Skeletal muscle tissue (tissue), 4 donors: Measurements from ENCODE around the gene TAP2. TPM values are rescaled to one million over a fixed set of nuclear protein-coding genes. Genes with fewer than 3 reads are reported as not detected.

ENCODE experiments used
- H3K27ac ChIP-seq: one replicate; pipeline ENCODE4 v1.7.0; 2013; ENCODE audit warnings: mild to moderate bottlenecking, low read depth, low read length, inconsistent platforms
- H3K27me3 ChIP-seq, 3 donors: one replicate each; pipeline ENCODE4 v1.7.0; 2013; ENCODE audit warnings: low read length in 3 of 3; ENCODE audit not compliant: control insufficient read depth in 3 of 3, insufficient read depth in 3 of 3
- H3K36me3 ChIP-seq, 3 donors: one replicate each; pipeline ENCODE4 v1.7.0; 2013; ENCODE audit warnings: low read length in 3 of 3; ENCODE audit not compliant: control insufficient read depth in 3 of 3, insufficient read depth in 3 of 3
- H3K4me1 ChIP-seq, 3 donors: one replicate each; pipeline ENCODE4 v1.7.0; 2013; ENCODE audit warnings: low read length in 3 of 3, mild to moderate bottlenecking in 3 of 3; ENCODE audit not compliant: control insufficient read depth in 3 of 3, insufficient read depth in 3 of 3
- H3K4me3 ChIP-seq, 3 donors: one replicate each; pipeline ENCODE4 v1.7.0; 2013; ENCODE audit warnings: low read length in 3 of 3
- H3K9ac ChIP-seq, 3 donors: one replicate each; pipeline ENCODE4 v1.7.0; 2013; ENCODE audit warnings: low read length in 3 of 3, mild to moderate bottlenecking in 3 of 3, moderate library complexity in 2 of 3, low read depth in 1 of 3
- H3K9me3 ChIP-seq, 3 donors: one replicate each; pipeline ENCODE4 v1.7.0; 2013; ENCODE audit warnings: low read length in 3 of 3; ENCODE audit not compliant: control insufficient read depth in 3 of 3
- total RNA-seq: library from RNA; depleted of rRNA; stranded (reverse); fragments of >200 nt; gene quantifications from one replicate; pipeline ENCODE4 v1.2.3, GENCODE V29; 2014
- donor health status: Osteomylitis.

The TAP2 gene
- total RNA-seq, 1 donor from 2014 or later = 9.4 TPM

GRCh38 chr6:32799740-32800139, 38.8 kb downstream of the TAP2 start:
- Histone ChIP-seq H3K9me3 (no peaks in the 10 kb centered on the region), H3K4me3 (no peak overlapping the region), H3K27ac (no peak overlapping the region), H3K36me3 (no peaks in the 10 kb centered on the region), H3K9ac (no peak overlapping the region), H3K4me1 (peaks cover 0 to 8% (median 4%) of the 10 kb centered on the region in 3 donors), H3K27me3 (peaks cover 8 to 33% (median 21%) of the 10 kb centered on the region in 3 donors)

- no peaks in the 10 kb centered on the region for H3K36me3 ChIP-seq
- H3K27me3 ChIP-seq = peaks cover 9 to 37% (median 26%) of the 10 kb centered on the region in 3 donors
- H3K4me3 ChIP-seq = no peak overlapping the region
- H3K4me1 ChIP-seq = peaks cover 0 to 8% (median 4%) of the 10 kb centered on the region in 3 donors
- no peak overlapping the region for H3K9ac ChIP-seq
- no peaks in the 10 kb centered on the region for H3K9me3 ChIP-seq
- H3K27ac ChIP-seq = no peak overlapping the region
Measured at GRCh38 chr6:32799168-32799567, 39.4 kb downstream of the TAP2 start.

GRCh38 chr6:32796848-32797776, 41.4 kb downstream of the TAP2 start:
- H3K4me1 ChIP-seq = peaks cover 0 to 8% (median 4%) of the 10 kb centered on the region in 3 donors
- peak overlapping the region; percentile 18 to 68 (median 55) for H3K4me3 ChIP-seq
- no peaks in the 10 kb centered on the region for H3K36me3 ChIP-seq
- H3K27ac ChIP-seq = no peak overlapping the region
- H3K9me3 ChIP-seq = no peaks in the 10 kb centered on the region
- peaks cover 9 to 46% (median 32%) of the 10 kb centered on the region in 3 donors for H3K27me3 ChIP-seq
- H3K9ac ChIP-seq = peak overlapping the region; percentile 34 to 63 (median 44)

DNA sequence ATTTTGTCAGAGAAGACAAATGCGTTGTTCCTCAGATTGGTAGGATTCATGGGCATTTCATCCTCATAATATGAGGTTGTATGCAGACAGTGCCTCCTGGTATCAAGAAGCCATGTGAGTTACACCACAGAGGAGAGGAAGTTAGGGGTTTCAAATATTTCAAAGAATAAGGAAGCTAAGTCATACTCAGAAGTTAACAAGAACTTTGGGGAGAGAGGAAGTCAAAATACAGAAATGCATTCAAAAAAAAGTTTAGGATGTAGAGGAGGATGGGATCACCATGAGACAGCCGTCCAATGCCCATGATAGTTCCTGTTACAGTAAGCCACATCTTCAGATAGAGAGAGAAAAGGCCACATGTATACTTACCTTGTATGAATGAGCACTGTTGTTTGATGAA, 44.0 kb downstream of the TAP2 start:
- H3K9ac ChIP-seq = no peak overlapping the region
- H3K27ac ChIP-seq = no peak overlapping the region
- peaks cover 9 to 42% (median 40%) of the 10 kb centered on the region in 3 donors for H3K27me3 ChIP-seq
- H3K4me3 ChIP-seq = no peak overlapping the region
- H3K9me3 ChIP-seq = no peaks in the 10 kb centered on the region
- no peaks in the 10 kb centered on the region for H3K36me3 ChIP-seq
- H3K4me1 ChIP-seq = peaks cover 0 to 8% (median 4%) of the 10 kb centered on the region in 3 donors

- Histone ChIP-seq H3K4me3 (no peak overlapping the region), H3K27ac (no peak overlapping the region), H3K9me3 (no peaks in the 10 kb centered on the region), H3K9ac (no peak overlapping the region), H3K36me3 (no peaks in the 10 kb centered on the region), H3K27me3 (peaks cover 9 to 35% (median 35%) of the 10 kb centered on the region in 3 donors), H3K4me1 (peaks cover 0 to 8% (median 4%) of the 10 kb centered on the region in 3 donors)
Measured at GRCh38 chr6:32792901-32793435, 45.6 kb downstream of the TAP2 start.

- no peak overlapping the region for H3K27ac ChIP-seq
- no peaks in the 10 kb centered on the region for H3K9me3 ChIP-seq
- no peaks in the 10 kb centered on the region for H3K4me1 ChIP-seq
- peaks cover 9 to 32% (median 22%) of the 10 kb centered on the region in 3 donors for H3K27me3 ChIP-seq
- H3K4me3 ChIP-seq = no peak overlapping the region
- H3K9ac ChIP-seq = no peak overlapping the region
- no peaks in the 10 kb centered on the region for H3K36me3 ChIP-seq
Measured at GRCh38 chr6:32790306-32790705, 48.2 kb downstream of the TAP2 start.

Other genes starting within 250 kb of the TAP2 start
- gene HLA-DRB1, start 248.9 kb downstream of the TAP2 start, total RNA-seq = 28.7 TPM
- gene HLA-DQA1, start 201.3 kb downstream of the TAP2 start, total RNA-seq = 1.0 TPM
- 7.8 TPM for gene HLA-DQB1, start 172.1 kb downstream of the TAP2 start, total RNA-seq
- not detected for gene HLA-DQA2, start 97.3 kb downstream of the TAP2 start, total RNA-seq
- not detected for gene HLA-DQB2, start 75.2 kb downstream of the TAP2 start, total RNA-seq
- gene HLA-DOB, start 21.7 kb downstream of the TAP2 start, total RNA-seq = not detected
- gene PSMB8, start 5.3 kb upstream of the TAP2 start, total RNA-seq = 18.8 TPM
- 14.1 TPM for gene TAP1, start 15.0 kb upstream of the TAP2 start, total RNA-seq
- 7.8 TPM for gene PSMB9, start 15.5 kb upstream of the TAP2 start, total RNA-seq
- gene HLA-DMB, start 102.3 kb upstream of the TAP2 start, total RNA-seq = 6.3 TPM
- gene HLA-DMA, start 114.4 kb upstream of the TAP2 start, total RNA-seq = 6.3 TPM
- 36.5 TPM for gene BRD2, start 129.9 kb upstream of the TAP2 start, total RNA-seq
- 1.0 TPM for gene HLA-DOA, start 170.9 kb upstream of the TAP2 start, total RNA-seq
- 14.6 TPM for gene HLA-DPA1, start 234.9 kb upstream of the TAP2 start, total RNA-seq
- gene HLA-DPB1, start 237.3 kb upstream of the TAP2 start, total RNA-seq = 9.9 TPM